Colonic mucosa (tissue), 4 donors: Measurements from ENCODE around the gene TTC8. TPM values are rescaled to one million over a fixed set of nuclear protein-coding genes. Genes with fewer than 3 reads are reported as not detected.

Experiments used
- DNase-seq: peaks from one replicate; pipeline ENCODE4 v3.0.0-alpha.2; 2020
- H3K27ac ChIP-seq: fragments of 200-600 bp; one replicate; pipeline ENCODE4 v1.8.0; 2021
- H3K27me3 ChIP-seq: fragments of 200-600 bp; one replicate; pipeline ENCODE4 v1.8.0; 2021
- H3K36me3 ChIP-seq: fragments of 200-600 bp; one replicate; pipeline ENCODE4 v1.8.0; 2021
- H3K4me1 ChIP-seq: fragments of 200-600 bp; one replicate; pipeline ENCODE4 v1.8.0; 2021; ENCODE audit warnings: mild to moderate bottlenecking
- H3K4me3 ChIP-seq: fragments of 200-600 bp; one replicate; pipeline ENCODE4 v1.8.0; 2021
- H3K9ac ChIP-seq, 2 donors: one replicate each; pipeline ENCODE4 v1.7.0; 2013; ENCODE audit warnings: control low read depth in 2 of 2, low read depth in 2 of 2, low read length in 2 of 2
- H3K9me3 ChIP-seq: fragments of 200-600 bp; one replicate; pipeline ENCODE4 v1.8.0; 2021
- CTCF ChIP-seq: fragments of 200-600 bp; IDR thresholded peaks from one replicate; pipeline ENCODE4 v1.8.0; 2022; ENCODE audit warnings: antibody characterized with exemption, mild to moderate bottlenecking
- intact Hi-C: fragments of 100-400 bp; cut with DNase I; formaldehyde crosslinking; loops from one replicate; pipeline ENCODE4 v1.14.1; 2022
- total RNA-seq, 2 donors: library from RNA; stranded (reverse); fragmentation: NEBNext Ultra II Directional in 1 of 2; extraction: Animal tissue kit (Norgen Biotek cat#: 25700) in 1 of 2; gene quantifications; one replicate each; pipeline ENCODE4 v1.2.1, GENCODE V29; 2021
- donor health status: healthy.
- donor health status: DM: no; HTN: no; CAD: no.
- donor health status: DM: no; HTN: no; CAD: no.

TTC8 gene
- total RNA-seq, 2 donors from 2014 or later, result 13.5 to 17.1 TPM

- Histone ChIP-seq H3K27me3 (no peaks in the 10 kb centered on the region), H3K27ac (no peak overlapping the region), H3K4me3 (no peak overlapping the region), H3K9me3 (no peaks in the 10 kb centered on the region), H3K36me3 (no peaks in the 10 kb centered on the region), H3K9ac (no peak overlapping the region), H3K4me1 (peaks cover 4% of the 10 kb centered on the region)
- intact Hi-C loops, result no loop called here
- TF ChIP-seq CTCF, result no peak
- no peak for DNase-seq
Measured at GRCh38 chr14:88791252-88791621, 33.2 kb upstream of the TTC8 start.

DNA sequence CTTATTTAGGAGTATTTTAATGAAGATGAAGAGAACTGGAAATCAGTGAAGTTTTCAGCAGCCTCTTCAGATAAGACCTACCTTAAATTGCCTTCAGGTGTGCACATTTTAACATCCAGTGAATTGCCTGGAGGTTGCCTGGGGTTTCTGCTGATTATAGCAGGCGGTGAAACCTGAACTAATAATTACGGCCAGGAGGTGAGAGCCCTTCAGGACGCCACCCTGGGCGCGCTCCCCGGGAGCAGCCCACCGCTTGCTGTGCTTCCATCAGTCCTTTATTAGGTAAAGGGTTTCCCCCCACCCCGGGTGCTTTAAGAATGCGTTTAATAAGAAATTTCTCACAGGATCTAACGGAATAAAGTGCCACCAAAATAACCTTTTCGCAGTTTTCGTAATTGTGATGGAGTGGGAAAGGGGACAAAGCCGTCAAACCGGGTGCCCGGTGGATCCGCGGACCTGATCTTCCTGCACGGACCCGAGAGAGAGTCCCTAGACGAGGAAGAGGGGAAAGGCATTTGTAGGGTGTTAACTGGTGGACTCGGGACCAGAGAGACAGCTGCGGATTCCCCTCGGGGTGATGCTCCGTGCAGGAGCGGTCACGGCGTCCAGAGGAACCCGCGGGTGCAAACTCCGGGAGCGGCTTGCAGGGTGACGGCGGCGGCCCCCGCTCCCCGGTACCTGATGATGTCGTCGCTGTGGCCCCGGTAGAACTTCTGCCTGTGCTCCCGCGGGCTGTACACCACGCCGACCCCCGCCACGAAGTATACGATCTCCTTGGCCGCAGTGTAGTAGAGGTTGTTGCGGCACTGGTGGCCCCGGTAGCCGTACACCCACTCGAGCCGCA is 32.6 kb upstream of the TTC8 start:
- Histone ChIP-seq H3K4me3 (peak overlapping the region; percentile 58), H3K27me3 (no peaks in the 10 kb centered on the region), H3K9me3 (no peaks in the 10 kb centered on the region), H3K4me1 (peaks cover 4% of the 10 kb centered on the region), H3K27ac (peak overlapping the region; percentile 60), H3K36me3 (no peaks in the 10 kb centered on the region), H3K9ac (peak overlapping the region; percentile 40 to 72)
- no peak for TF ChIP-seq CTCF
- DNase-seq, result peak; percentile 30
- intact Hi-C loops, result no loop called here

- H3K4me3 ChIP-seq, result peak within 1 kb of the TSS; percentile 58
- intact Hi-C loops, result no loop called here
Measured at GRCh38 chr14:88792473-88793258, 31.8 kb upstream of the TTC8 start, which contains the start of gene EML5. TSS of gene EML5 (minus strand) at chr14:88792953. CDS start at chr14:88792503, 450 bp downstream.

DNA sequence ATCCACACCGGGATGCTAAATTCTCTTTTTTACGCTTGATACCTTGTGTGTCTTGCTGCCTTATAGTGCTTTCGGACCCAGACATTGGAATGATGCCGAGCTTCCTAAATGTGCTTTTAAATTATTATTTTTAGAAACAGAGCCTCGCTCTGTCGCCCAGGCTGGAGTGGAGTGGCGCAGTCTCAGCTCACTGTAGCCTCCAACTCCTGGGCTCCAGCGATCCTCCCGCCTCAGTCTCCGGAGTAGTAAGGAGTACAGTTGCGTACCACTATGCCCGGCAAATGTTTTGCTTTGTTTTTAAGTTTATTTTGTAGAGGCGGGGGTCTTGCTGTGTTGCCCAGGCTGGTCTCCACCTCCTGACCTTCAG is 31.2 kb upstream of the TTC8 start:
- Histone ChIP-seq H3K4me3 (peak overlapping the region; percentile 58), H3K27ac (peak overlapping the region; percentile 60), H3K27me3 (no peaks in the 10 kb centered on the region), H3K9me3 (no peaks in the 10 kb centered on the region), H3K4me1 (peaks cover 4% of the 10 kb centered on the region), H3K9ac (peak overlapping the region; percentile 66 to 72), H3K36me3 (no peaks in the 10 kb centered on the region)
- intact Hi-C loops, result no loop called here
- peak; percentile 20 for DNase-seq
- no peak for TF ChIP-seq CTCF

More at GRCh38 chr14:88792473-88793258, 31.8 kb upstream of the TTC8 start, which contains the start of gene EML5:
- Histone ChIP-seq H3K27ac (peak within 1 kb of the TSS; percentile 60), H3K27me3 (no peaks in the 10 kb centered on the region), H3K9ac (peak within 1 kb of the TSS; percentile 66 to 72), H3K36me3 (no peaks in the 10 kb centered on the region), H3K9me3 (no peaks in the 10 kb centered on the region), H3K4me1 (peaks cover 4% of the 10 kb centered on the region)
- TF ChIP-seq CTCF, result peak; percentile 24
- DNase-seq, result peak; percentile 84

GRCh38 chr14:88798156-88798555 is 26.3 kb upstream of the TTC8 start:
- Histone ChIP-seq H3K9me3 (no peaks in the 10 kb centered on the region), H3K4me3 (no peak overlapping the region), H3K36me3 (no peaks in the 10 kb centered on the region), H3K27ac (no peak overlapping the region), H3K4me1 (peaks cover 3% of the 10 kb centered on the region), H3K27me3 (no peaks in the 10 kb centered on the region), H3K9ac (no peak overlapping the region)
- TF ChIP-seq CTCF, result no peak
- DNase-seq, result no peak
- intact Hi-C loops, result no loop called here
